ENCODE results near the gene HDAC8. TPM values are rescaled to one million over a fixed set of nuclear protein-coding genes. Genes with fewer than 3 reads are reported as not detected.

HDAC8 gene
- total RNA-seq (ENCODE audit: low replicate concordance), result 33.7 and 35.0 TPM in 2 replicates

DNA sequence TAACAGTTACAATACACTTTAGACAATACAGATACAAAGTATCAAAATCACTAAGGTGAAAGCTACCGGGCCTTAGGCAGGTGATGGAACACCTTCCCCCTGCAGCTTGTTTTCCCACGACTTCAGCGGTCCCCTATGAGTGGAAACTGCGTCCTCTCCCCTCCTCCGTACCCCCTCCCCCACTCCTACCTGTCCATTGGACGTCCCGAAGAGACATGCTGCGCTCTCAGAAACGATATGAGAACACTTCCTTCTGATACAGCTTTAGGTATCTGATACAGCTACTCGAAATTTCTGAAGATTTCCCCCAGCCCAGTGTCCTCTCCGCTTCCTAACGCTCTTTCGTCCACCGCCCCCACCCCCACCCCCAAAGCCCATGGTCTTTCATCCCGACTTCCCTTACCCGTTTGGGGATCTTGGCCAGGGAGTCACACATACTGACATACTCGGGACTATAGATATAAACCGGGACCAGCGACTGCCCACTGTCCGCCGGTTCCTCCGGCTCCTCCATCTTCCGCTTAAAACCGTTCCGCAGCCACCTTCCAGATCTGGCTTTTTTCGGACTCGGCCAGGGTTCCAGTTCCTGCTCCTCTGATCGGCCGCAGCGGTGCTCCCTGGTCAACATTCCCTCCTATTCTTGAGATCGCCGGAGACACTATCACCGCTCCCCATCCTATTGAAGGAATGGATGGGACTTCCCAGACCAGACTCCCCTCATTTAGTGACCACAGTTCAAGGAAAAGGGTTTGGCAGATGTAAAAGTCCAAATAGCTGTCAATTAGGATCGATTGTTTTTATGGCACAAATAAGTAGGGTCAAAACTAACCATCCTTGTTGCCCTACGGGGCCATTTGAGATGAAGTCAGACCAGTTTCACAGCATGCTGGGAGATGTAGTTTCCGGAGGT lies at the start of gene HDAC8:
Gene HDAC8, minus strand, starts transcription at position 596 of the 910 bp plus-strand sequence. Its CDS starts 82 bp downstream, at position 514.

GRCh38 chrX:72305286-72306084 lies 267.2 kb downstream of the HDAC8 start, which contains the start of gene CITED1:
TSS of gene CITED1 (minus strand) at chrX:72305914. CDS start at chrX:72302869, 3,045 bp downstream.

Other genes with a start within 250 kb of the HDAC8 start
- gene PHKA1, start 141.5 kb upstream of the HDAC8 start, total RNA-seq (ENCODE audit: low replicate concordance), result 2.3 and 6.5 TPM in 2 replicates
- gene DMRTC1B, start 204.0 kb upstream of the HDAC8 start, total RNA-seq (ENCODE audit: low replicate concordance), result not detected in 2 replicates
- not detected in 2 replicates for gene FAM236B, start 209.8 kb upstream of the HDAC8 start, total RNA-seq (ENCODE audit: low replicate concordance)
- gene FAM236D, start 235.4 kb upstream of the HDAC8 start, total RNA-seq (ENCODE audit: low replicate concordance), result not detected in 2 replicates

Data from smooth muscle cell of the coronary artery (primary cell).